ENCODE data around the gene RBBP8NL.

The RBBP8NL gene

GRCh38 chr20:62466806-62467537 is 39.6 kb upstream of the RBBP8NL start:
- H3K4me3 ChIP-seq (ENCODE audit: low read depth, low read length): no peak overlapping the region
- TF ChIP-seq, protein P1, sequence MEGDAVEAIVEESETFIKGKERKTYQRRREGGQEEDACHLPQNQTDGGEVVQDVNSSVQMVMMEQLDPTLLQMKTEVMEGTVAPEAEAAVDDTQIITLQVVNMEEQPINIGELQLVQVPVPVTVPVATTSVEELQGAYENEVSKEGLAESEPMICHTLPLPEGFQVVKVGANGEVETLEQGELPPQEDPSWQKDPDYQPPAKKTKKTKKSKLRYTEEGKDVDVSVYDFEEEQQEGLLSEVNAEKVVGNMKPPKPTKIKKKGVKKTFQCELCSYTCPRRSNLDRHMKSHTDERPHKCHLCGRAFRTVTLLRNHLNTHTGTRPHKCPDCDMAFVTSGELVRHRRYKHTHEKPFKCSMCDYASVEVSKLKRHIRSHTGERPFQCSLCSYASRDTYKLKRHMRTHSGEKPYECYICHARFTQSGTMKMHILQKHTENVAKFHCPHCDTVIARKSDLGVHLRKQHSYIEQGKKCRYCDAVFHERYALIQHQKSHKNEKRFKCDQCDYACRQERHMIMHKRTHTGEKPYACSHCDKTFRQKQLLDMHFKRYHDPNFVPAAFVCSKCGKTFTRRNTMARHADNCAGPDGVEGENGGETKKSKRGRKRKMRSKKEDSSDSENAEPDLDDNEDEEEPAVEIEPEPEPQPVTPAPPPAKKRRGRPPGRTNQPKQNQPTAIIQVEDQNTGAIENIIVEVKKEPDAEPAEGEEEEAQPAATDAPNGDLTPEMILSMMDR (IDR thresholded peaks at IDR 0.05; ENCODE audit: borderline replicate concordance, insufficient read depth, low read depth, low read length): no peak

DNA sequence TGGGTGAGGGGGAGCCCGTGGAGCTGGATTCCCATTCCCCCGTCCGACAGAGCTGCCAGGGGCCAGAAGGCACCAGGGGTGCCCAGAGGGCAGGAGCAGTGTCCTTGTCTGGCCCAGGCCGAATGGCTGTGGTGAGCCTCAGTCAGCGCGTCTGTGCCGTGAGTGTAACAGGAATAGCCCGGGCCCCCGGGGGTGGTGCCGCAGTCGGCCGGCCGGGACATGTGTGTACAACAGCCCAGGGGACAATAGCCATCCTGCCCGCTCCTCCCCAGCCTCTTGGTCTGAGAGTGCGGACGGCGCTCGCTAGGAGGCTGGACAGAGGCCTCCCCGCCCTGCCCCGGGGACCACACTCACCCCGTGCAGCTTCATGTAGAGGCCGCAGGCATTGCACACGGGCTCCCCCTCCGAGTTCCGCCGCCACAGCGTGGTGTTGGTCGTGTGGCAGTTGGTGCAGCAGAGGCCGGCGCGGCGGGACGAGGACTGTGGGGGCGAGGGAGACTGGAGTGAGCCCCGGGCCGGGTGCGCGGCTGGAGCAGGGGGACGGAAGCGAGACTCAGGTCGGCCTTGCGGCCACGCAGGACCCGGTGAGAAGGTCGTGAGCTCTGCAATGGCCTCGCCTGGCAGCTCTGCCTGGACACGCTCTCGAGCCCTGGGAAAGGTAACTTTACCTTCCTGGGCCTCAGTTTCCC is 38.9 kb upstream of the RBBP8NL start:
- TF ChIP-seq, protein P1 (IDR thresholded peaks at IDR 0.05; ENCODE audit: borderline replicate concordance, insufficient read depth, low read depth, low read length): no peak
- no peak overlapping the region for H3K4me3 ChIP-seq (ENCODE audit: low read depth, low read length)

DNA sequence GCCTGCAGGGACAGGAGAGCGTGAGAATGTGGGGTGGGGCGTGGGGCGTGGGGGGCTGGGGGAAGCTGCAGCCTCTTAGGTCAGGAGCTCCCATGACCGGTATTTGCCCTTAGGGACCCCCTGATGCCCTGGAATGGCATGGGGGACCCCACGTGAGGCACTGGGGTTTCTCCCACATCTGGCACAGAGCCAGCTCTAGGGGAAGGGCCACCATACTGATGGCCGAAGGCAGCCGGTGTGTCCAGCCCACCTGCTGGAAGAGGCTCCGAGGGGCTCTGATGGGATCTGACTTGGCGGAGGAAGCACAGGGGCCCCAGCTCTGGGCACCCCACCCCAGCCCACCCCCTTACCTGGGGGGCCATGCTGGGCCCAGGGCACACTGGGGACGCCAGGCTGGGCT is 37.7 kb upstream of the RBBP8NL start:
- no peak overlapping the region for H3K4me3 ChIP-seq (ENCODE audit: low read depth, low read length)
- TF ChIP-seq, protein P1 (IDR thresholded peaks at IDR 0.05; ENCODE audit: borderline replicate concordance, insufficient read depth, low read depth, low read length): no peak

- TF ChIP-seq, protein P1 (IDR thresholded peaks at IDR 0.05; ENCODE audit: borderline replicate concordance, insufficient read depth, low read depth, low read length): no peak
- no peak overlapping the region for H3K4me3 ChIP-seq (ENCODE audit: low read depth, low read length)
Measured at GRCh38 chr20:62464425-62464770, 37.1 kb upstream of the RBBP8NL start.

GRCh38 chr20:62463651-62464424 is 36.5 kb upstream of the RBBP8NL start:
- TF ChIP-seq, protein P1 (IDR thresholded peaks at IDR 0.05; ENCODE audit: borderline replicate concordance, insufficient read depth, low read depth, low read length): no peak
- H3K4me3 ChIP-seq (ENCODE audit: low read depth, low read length): no peak overlapping the region

GRCh38 chr20:62462976-62463592 is 35.7 kb upstream of the RBBP8NL start:
- H3K4me3 ChIP-seq (ENCODE audit: low read depth, low read length): no peak overlapping the region
- TF ChIP-seq, protein P1 (IDR thresholded peaks at IDR 0.05; ENCODE audit: borderline replicate concordance, insufficient read depth, low read depth, low read length): no peak

All from GM12875 (cell line).